ENCODE results near the gene SNX30. TPM values are rescaled to one million over a fixed set of nuclear protein-coding genes. Genes with fewer than 3 reads are reported as not detected.

SNX30 gene
- total and polyA plus RNA-seq, 4 donors: 18.1 to 31.8 (median 22.1) TPM

DNA sequence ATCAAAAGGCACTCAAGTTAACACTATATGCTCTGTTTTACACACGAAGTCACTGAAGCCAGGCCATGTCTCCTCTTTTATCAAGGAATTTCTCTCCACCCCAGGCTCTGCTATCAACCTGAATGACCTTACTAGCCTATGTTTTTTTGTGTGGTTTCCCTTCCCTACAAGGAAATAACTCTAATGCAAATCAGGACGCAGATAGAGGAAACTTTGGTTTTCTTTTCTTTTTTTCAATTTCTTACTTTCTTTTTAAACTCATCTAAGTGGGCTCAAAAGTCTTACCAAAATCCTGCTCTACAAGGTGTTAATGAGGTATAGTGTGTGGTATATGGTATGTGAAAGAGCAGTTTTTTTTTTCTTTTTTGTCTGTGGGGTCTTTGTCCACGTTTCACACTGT lies 145.6 kb downstream of the SNX30 start:
- Histone ChIP-seq H3K4me1 (ENCODE audit: control insufficient read depth, insufficient read depth, low read length) (peaks cover 2% of the 10 kb centered on the region), H3K27ac (ENCODE audit: low read depth, low read length) (no peak overlapping the region), H3K36me3 (ENCODE audit: control insufficient read depth, insufficient read depth, low read length) (no peaks in the 10 kb centered on the region), H3K27me3 (ENCODE audit: control insufficient read depth, insufficient read depth, low read length) (no peaks in the 10 kb centered on the region), H3K4me3 (ENCODE audit: low read depth, low read length) (no peak overlapping the region), H3K9me3 (ENCODE audit: control insufficient read depth, insufficient read depth, low read length) (no peaks in the 10 kb centered on the region)
- WGBS (ENCODE audit: insufficient coverage): no CpG with 5 or more reads among the region's 3 CpGs
- no peak for DNase-seq (ENCODE audit: low read depth in 4 of 6, low spot score in 6 of 6)

DNA sequence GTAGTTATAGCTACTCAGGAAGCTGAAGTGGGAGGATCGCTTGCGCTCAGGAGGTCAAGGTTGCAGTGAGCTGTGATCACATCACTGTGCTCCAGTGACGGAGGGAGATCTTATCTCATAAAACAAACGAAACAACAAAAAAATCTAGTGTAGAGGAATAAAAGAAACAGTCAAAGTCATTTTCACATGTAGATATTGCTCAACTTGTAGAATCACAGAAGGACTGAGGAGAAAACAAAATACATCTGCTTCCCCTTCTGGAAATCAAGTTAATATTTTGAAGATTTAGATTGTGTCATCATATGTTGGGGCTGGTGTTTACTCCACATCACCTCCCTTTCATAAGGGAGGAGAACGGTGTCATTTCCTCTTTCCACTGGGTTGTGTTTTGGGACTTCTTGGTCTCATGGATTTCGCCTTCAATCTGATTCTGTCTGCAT lies 148.3 kb downstream of the SNX30 start:
- Histone ChIP-seq H3K36me3 (ENCODE audit: control insufficient read depth, insufficient read depth, low read length) (no peaks in the 10 kb centered on the region), H3K9me3 (ENCODE audit: control insufficient read depth, insufficient read depth, low read length) (no peaks in the 10 kb centered on the region), H3K27me3 (ENCODE audit: control insufficient read depth, insufficient read depth, low read length) (no peaks in the 10 kb centered on the region), H3K27ac (ENCODE audit: low read depth, low read length) (no peak overlapping the region), H3K4me1 (ENCODE audit: control insufficient read depth, insufficient read depth, low read length) (no peaks in the 10 kb centered on the region), H3K4me3 (ENCODE audit: low read depth, low read length) (no peak overlapping the region)
- 17% methylated on average over 2 of the region's 6 CpGs for WGBS (ENCODE audit: insufficient coverage)
- DNase-seq (ENCODE audit: low read depth in 4 of 6, low spot score in 6 of 6): no peak

DNA sequence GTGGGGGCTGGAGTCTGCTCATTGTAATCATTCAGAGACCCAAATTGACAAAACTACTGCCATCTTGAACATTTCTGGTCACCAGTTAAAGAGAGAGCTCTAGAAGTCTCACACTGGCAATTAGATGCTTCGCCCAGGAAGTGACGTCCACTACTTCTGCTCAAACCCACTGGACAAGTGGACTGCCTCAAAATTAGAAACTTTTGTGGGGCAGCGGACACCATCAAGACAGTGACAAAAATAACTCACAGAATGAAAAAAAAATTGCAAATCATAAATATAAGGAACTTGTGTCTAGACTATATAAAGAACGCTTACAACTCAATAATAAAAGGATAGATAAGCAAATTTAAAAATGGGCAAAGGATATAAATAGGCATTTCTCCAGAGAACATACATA lies 149.9 kb downstream of the SNX30 start:
- Histone ChIP-seq H3K27me3 (ENCODE audit: control insufficient read depth, insufficient read depth, low read length) (no peaks in the 10 kb centered on the region), H3K4me3 (ENCODE audit: low read depth, low read length) (no peak overlapping the region), H3K4me1 (ENCODE audit: control insufficient read depth, insufficient read depth, low read length) (no peaks in the 10 kb centered on the region), H3K9me3 (ENCODE audit: control insufficient read depth, insufficient read depth, low read length) (no peaks in the 10 kb centered on the region), H3K36me3 (ENCODE audit: control insufficient read depth, insufficient read depth, low read length) (no peaks in the 10 kb centered on the region), H3K27ac (ENCODE audit: low read depth, low read length) (no peak overlapping the region)
- DNase-seq (ENCODE audit: low read depth in 4 of 6, low spot score in 6 of 6): no peak
- no CpG with 5 or more reads among the region's 4 CpGs for WGBS (ENCODE audit: insufficient coverage)

DNA sequence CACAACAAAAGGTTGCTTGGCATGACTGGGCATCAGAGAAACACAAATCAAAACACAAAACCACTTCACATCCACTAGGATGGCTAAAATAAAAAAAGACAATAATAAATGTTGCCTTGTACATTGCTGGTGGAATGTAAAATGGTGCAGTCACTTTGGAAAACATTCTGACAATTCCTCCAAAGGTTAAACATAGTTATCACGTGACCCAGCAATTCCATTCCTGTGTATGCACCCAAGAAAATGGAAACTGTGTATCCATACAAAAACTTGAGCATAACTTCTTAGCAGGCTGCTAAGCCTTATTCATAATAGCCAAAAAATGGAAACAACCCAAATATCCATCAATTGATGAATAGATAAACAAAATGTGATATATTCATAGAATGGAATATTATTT lies 150.3 kb downstream of the SNX30 start:
- WGBS (ENCODE audit: insufficient coverage): no CpG with 5 or more reads among the region's 1 CpG
- Histone ChIP-seq H3K36me3 (ENCODE audit: control insufficient read depth, insufficient read depth, low read length) (no peaks in the 10 kb centered on the region), H3K27ac (ENCODE audit: low read depth, low read length) (no peak overlapping the region)

DNA sequence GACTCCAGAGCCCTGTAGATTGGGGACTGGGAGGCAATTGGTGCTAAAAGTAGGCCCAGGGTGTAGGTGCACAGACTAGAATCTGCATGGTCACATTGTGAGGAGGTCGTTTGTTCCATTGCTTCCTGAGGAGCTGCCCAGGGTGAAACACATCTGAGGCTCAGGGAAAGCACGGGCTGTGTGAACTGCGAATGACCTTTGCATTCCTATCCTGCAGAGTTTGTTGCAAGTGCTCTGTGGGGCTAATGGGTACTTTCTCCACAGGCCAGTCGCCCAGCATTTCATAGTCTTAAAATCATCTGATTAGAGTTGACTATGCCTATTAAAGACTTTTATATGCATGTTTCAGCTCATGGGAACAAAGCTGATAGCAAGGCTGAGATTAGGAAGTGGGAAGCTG lies 154.5 kb downstream of the SNX30 start:
- Histone ChIP-seq H3K9me3 (ENCODE audit: control insufficient read depth, insufficient read depth, low read length) (no peaks in the 10 kb centered on the region), H3K27me3 (ENCODE audit: control insufficient read depth, insufficient read depth, low read length) (no peaks in the 10 kb centered on the region), H3K4me1 (ENCODE audit: control insufficient read depth, insufficient read depth, low read length) (no peaks in the 10 kb centered on the region), H3K4me3 (ENCODE audit: low read depth, low read length) (no peak overlapping the region), H3K27ac (ENCODE audit: low read depth, low read length) (no peak overlapping the region), H3K36me3 (ENCODE audit: control insufficient read depth, insufficient read depth, low read length) (no peaks in the 10 kb centered on the region)
- 31% methylated on average over 3 of the region's 4 CpGs for WGBS (ENCODE audit: insufficient coverage)
- DNase-seq (ENCODE audit: low read depth in 4 of 6, low spot score in 6 of 6): no peak

More for the DNA sequence above, 150.3 kb downstream of the SNX30 start:
- no peaks in the 10 kb centered on the region for H3K9me3 ChIP-seq (ENCODE audit: control insufficient read depth, insufficient read depth, low read length)
- DNase-seq (ENCODE audit: low read depth in 4 of 6, low spot score in 6 of 6): no peak
- H3K4me1 ChIP-seq (ENCODE audit: control insufficient read depth, insufficient read depth, low read length): no peaks in the 10 kb centered on the region
- H3K27me3 ChIP-seq (ENCODE audit: control insufficient read depth, insufficient read depth, low read length): no peaks in the 10 kb centered on the region
- H3K4me3 ChIP-seq (ENCODE audit: low read depth, low read length): no peak overlapping the region

DNA sequence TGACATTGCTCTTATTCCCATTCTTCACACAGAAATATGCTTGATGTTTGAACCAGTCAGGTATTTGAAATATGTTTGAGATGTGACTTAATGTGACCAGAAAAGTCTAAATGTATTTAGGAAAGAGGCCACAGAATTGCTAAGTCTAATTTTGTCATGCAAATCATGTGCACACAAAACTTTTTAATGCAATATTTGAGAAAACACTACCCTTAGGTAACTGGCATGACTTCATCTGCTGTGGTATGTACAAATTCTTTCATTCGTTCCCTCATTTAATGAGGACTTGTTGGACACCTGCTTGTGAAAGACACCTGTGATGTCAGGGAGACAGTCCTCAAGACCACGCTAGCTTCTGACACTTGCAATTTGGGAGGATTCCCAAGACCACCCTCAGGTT lies 161.2 kb downstream of the SNX30 start:
- 42% methylated on average over 2 of the region's 2 CpGs for WGBS (ENCODE audit: insufficient coverage)
- Histone ChIP-seq H3K27ac (ENCODE audit: low read depth, low read length) (no peak overlapping the region), H3K9me3 (ENCODE audit: control insufficient read depth, insufficient read depth, low read length) (no peaks in the 10 kb centered on the region), H3K4me1 (ENCODE audit: control insufficient read depth, insufficient read depth, low read length) (peaks cover 2% of the 10 kb centered on the region), H3K36me3 (ENCODE audit: control insufficient read depth, insufficient read depth, low read length) (no peaks in the 10 kb centered on the region), H3K27me3 (ENCODE audit: control insufficient read depth, insufficient read depth, low read length) (no peaks in the 10 kb centered on the region), H3K4me3 (ENCODE audit: low read depth, low read length) (no peak overlapping the region)
- no peak for DNase-seq (ENCODE audit: low read depth in 4 of 6, low spot score in 6 of 6)

DNA sequence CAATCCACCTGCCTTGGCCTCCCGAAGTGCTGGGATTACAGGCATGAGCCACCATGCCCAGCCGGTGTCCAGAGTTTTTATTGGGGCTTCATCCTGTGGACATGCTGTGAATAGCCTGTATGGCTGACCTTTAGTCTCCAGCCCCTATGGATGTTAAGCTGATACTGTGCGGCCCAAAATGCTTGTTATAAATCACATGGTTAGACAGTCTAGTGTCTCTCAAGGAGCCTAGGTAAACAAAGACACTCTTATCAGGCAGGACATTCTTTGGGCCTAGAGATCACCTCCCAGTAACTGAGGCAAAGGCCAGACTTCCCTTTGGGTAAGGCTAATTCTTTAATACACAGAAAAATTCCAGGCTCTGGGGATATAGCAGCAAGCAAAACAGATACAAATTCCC lies 162.1 kb downstream of the SNX30 start:
- H3K9me3 ChIP-seq (ENCODE audit: control insufficient read depth, insufficient read depth, low read length): no peaks in the 10 kb centered on the region
- no peaks in the 10 kb centered on the region for H3K27me3 ChIP-seq (ENCODE audit: control insufficient read depth, insufficient read depth, low read length)
- no peak overlapping the region for H3K4me3 ChIP-seq (ENCODE audit: low read depth, low read length)
- WGBS (ENCODE audit: insufficient coverage): 92% methylated on average over 2 of the region's 3 CpGs
- H3K27ac ChIP-seq (ENCODE audit: low read depth, low read length): no peak overlapping the region
- H3K4me1 ChIP-seq (ENCODE audit: control insufficient read depth, insufficient read depth, low read length): peaks cover 2% of the 10 kb centered on the region
- no peaks in the 10 kb centered on the region for H3K36me3 ChIP-seq (ENCODE audit: control insufficient read depth, insufficient read depth, low read length)
- DNase-seq (ENCODE audit: low read depth in 4 of 6, low spot score in 6 of 6): no peak

DNA sequence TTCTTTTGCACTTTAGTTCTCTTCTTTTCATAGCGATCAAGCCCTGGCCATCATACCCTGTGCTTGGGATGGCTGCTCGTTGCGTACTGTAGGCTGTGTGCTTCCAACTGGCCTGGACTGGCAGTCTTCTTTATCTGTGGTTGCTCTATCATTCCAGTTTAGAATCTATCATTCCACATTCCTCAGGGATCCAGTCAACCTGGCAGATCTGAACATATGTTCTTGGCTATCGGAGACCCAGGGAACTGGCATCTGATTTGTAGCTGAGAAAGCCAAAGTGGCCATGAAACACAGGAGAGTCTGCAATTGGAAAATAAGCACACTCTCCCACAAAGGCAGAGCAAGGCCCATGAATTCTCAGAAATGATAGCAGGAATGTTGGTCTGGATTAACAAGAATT lies 162.8 kb downstream of the SNX30 start:
- 83% methylated on average over 3 of the region's 4 CpGs for WGBS (ENCODE audit: insufficient coverage)
- Histone ChIP-seq H3K4me1 (ENCODE audit: control insufficient read depth, insufficient read depth, low read length) (peaks cover 2% of the 10 kb centered on the region), H3K9me3 (ENCODE audit: control insufficient read depth, insufficient read depth, low read length) (no peaks in the 10 kb centered on the region), H3K27me3 (ENCODE audit: control insufficient read depth, insufficient read depth, low read length) (no peaks in the 10 kb centered on the region), H3K27ac (ENCODE audit: low read depth, low read length) (no peak overlapping the region), H3K4me3 (ENCODE audit: low read depth, low read length) (no peak overlapping the region), H3K36me3 (ENCODE audit: control insufficient read depth, insufficient read depth, low read length) (no peaks in the 10 kb centered on the region)
- DNase-seq (ENCODE audit: low read depth in 4 of 6, low spot score in 6 of 6): no peak

DNA sequence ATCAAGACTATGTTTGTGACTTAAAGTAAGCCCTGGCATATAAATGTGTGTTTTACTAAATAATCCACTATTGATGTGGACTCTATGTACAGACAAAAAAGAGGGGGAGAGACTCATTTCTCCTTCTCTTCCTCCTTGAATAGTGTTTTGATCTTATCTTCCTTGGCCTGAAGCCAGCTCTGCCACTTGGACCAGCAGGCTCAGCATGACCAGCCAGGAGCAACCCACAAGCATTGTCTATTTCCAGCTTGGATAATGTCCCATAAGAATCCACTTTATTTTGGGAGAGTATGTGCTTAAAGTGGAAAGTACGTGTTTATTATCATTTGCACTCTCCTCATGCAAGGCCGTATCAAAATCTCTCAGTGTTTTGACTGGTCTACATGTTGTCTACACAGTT lies 164.0 kb downstream of the SNX30 start:
- H3K36me3 ChIP-seq (ENCODE audit: control insufficient read depth, insufficient read depth, low read length): no peaks in the 10 kb centered on the region
- no peak overlapping the region for H3K4me3 ChIP-seq (ENCODE audit: low read depth, low read length)
- H3K27ac ChIP-seq (ENCODE audit: low read depth, low read length): no peak overlapping the region
- H3K9me3 ChIP-seq (ENCODE audit: control insufficient read depth, insufficient read depth, low read length): no peaks in the 10 kb centered on the region
- WGBS (ENCODE audit: insufficient coverage): no CpG with 5 or more reads among the region's 2 CpGs
- H3K4me1 ChIP-seq (ENCODE audit: control insufficient read depth, insufficient read depth, low read length): peaks cover 2% of the 10 kb centered on the region
- DNase-seq (ENCODE audit: low read depth in 4 of 6, low spot score in 6 of 6): peak in 1 of 6 donors; percentile 3
- no peaks in the 10 kb centered on the region for H3K27me3 ChIP-seq (ENCODE audit: control insufficient read depth, insufficient read depth, low read length)

DNA sequence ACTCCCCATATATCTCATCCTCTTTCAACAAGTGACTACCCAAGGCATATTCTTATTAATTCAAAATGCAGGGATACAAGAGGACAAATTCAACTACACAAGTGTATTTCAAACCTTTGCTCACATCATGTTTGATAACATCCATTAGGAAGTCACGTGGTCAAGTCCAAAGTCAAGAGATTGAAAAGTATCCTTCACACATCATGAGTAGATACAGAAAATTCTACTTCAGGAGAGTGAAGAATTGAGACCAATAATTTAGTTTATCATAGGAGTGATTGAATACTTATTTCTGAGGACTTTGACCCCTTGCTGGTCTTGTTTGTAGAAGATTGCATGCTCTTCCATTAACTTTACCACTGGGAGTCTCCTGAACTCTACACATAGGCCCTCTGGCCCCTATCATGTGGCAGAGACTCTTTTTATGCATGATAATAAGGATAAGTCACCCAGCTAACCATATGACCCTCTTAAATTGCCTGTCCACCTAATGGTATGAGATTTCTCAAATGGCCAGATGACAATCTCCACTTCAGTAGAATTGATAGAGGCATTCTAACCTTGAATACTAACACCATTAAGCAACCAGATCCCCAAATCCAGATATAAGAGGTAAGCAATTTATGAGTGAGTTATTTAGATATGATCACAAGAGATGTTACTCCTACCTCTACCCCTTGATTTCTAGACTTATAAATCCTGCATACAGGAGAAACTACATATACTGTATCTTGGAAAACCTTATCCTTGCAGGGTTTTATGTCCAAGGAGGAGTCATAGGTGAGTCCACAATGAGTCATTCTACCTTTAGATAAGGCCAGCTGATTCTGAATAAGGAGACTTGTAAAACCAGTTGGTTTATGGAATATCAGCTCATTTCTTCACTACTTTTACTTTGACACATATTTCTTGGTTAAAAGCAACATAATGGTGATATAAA lies 166.8 kb downstream of the SNX30 start:
- no peaks in the 10 kb centered on the region for H3K36me3 ChIP-seq (ENCODE audit: control insufficient read depth, insufficient read depth, low read length)
- no peaks in the 10 kb centered on the region for H3K27me3 ChIP-seq (ENCODE audit: control insufficient read depth, insufficient read depth, low read length)
- no peak overlapping the region for H3K27ac ChIP-seq (ENCODE audit: low read depth, low read length)
- no peak overlapping the region for H3K4me3 ChIP-seq (ENCODE audit: low read depth, low read length)
- WGBS (ENCODE audit: insufficient coverage): no CpG with 5 or more reads among the region's 1 CpG
- H3K4me1 ChIP-seq (ENCODE audit: control insufficient read depth, insufficient read depth, low read length): peaks cover 2% of the 10 kb centered on the region
- DNase-seq (ENCODE audit: low read depth in 4 of 6, low spot score in 6 of 6): no peak
- H3K9me3 ChIP-seq (ENCODE audit: control insufficient read depth, insufficient read depth, low read length): no peaks in the 10 kb centered on the region

All from spinal cord (tissue), 10 donors.